ENCODE data around the gene CDH4.

Gene CDH4

GRCh38 chr20:61748376-61748775 lies 496.3 kb downstream of the CDH4 start:
- no peak for DNase-seq

- no peak for DNase-seq
These were observed 497.5 kb downstream of the CDH4 start for GRCh38 chr20:61749406-61750075.

GRCh38 chr20:61750093-61750492 lies 498.0 kb downstream of the CDH4 start:
- DNase-seq: no peak

- no peak for DNase-seq
These were observed 500.5 kb downstream of the CDH4 start for GRCh38 chr20:61752576-61752975.

GRCh38 chr20:61753316-61753942 lies 501.4 kb downstream of the CDH4 start:
- no peak for DNase-seq

GRCh38 chr20:61753987-61754956 lies 502.2 kb downstream of the CDH4 start:
- DNase-seq: no peak

- no peak for DNase-seq
These were observed 503.1 kb downstream of the CDH4 start for GRCh38 chr20:61754976-61755778.

- DNase-seq: no peak
These were observed 504.1 kb downstream of the CDH4 start for GRCh38 chr20:61755971-61756845.

GRCh38 chr20:61756966-61757677 lies 505.1 kb downstream of the CDH4 start:
- no peak for DNase-seq

GRCh38 chr20:61757678-61758563 lies 505.9 kb downstream of the CDH4 start:
- DNase-seq: no peak

- DNase-seq: no peak
These were observed 506.6 kb downstream of the CDH4 start for GRCh38 chr20:61758564-61759200.

- no peak for DNase-seq
These were observed 507.4 kb downstream of the CDH4 start for GRCh38 chr20:61759286-61760065.

GRCh38 chr20:61760321-61760720 lies 508.3 kb downstream of the CDH4 start:
- no peak for DNase-seq

- no peak for DNase-seq
These were observed 508.7 kb downstream of the CDH4 start for GRCh38 chr20:61760731-61761130.

GRCh38 chr20:61761453-61762166 lies 509.5 kb downstream of the CDH4 start:
- no peak for DNase-seq

- DNase-seq: no peak
These were observed 510.2 kb downstream of the CDH4 start for GRCh38 chr20:61762167-61762710.

GRCh38 chr20:61762886-61763739 lies 511.1 kb downstream of the CDH4 start:
- no peak for DNase-seq

Data from NCI-H1105 (cell line).